Kidney epithelial cell (primary cell): ENCODE data around the gene GREB1L. TPM values are rescaled to one million over a fixed set of nuclear protein-coding genes. Genes with fewer than 3 reads are reported as not detected.

ENCODE experiments used
- DNase-seq: peaks from one replicate; pipeline ENCODE4 v3.0.0-alpha.2; 2010; ENCODE audit warnings: low read depth
- H3K27me3 ChIP-seq: 2 replicates; pipeline ENCODE4 v1.6.0; 2011; ENCODE audit warnings: low read length; ENCODE audit not compliant: control insufficient read depth, insufficient read depth
- H3K36me3 ChIP-seq: 2 replicates; pipeline ENCODE4 v1.5.1; 2011; ENCODE audit warnings: low read length; ENCODE audit not compliant: control insufficient read depth, insufficient read depth
- H3K4me3 ChIP-seq: 2 replicates; pipeline ENCODE4 v1.5.1; 2011; ENCODE audit warnings: low read depth, mild to moderate bottlenecking, control low read depth, low read length
- total RNA-seq: library from RNA; depleted of rRNA; stranded (reverse); fragments of >200 nt; gene quantifications from 2 replicates; pipeline ENCODE4 v1.2.3, GENCODE V29; 2015
- TF ChIP-seq, protein P1 (sequence below): IDR thresholded peaks from 2 replicates; pipeline ENCODE4 v1.5.1; 2011; ENCODE audit warnings: mild to moderate bottlenecking, moderate library complexity, low read length, control low read depth, inconsistent platforms; ENCODE audit not compliant: insufficient read depth, poor library complexity, severe bottlenecking

GREB1L gene
- 1.5 and 1.8 TPM in 2 replicates for total RNA-seq

DNA sequence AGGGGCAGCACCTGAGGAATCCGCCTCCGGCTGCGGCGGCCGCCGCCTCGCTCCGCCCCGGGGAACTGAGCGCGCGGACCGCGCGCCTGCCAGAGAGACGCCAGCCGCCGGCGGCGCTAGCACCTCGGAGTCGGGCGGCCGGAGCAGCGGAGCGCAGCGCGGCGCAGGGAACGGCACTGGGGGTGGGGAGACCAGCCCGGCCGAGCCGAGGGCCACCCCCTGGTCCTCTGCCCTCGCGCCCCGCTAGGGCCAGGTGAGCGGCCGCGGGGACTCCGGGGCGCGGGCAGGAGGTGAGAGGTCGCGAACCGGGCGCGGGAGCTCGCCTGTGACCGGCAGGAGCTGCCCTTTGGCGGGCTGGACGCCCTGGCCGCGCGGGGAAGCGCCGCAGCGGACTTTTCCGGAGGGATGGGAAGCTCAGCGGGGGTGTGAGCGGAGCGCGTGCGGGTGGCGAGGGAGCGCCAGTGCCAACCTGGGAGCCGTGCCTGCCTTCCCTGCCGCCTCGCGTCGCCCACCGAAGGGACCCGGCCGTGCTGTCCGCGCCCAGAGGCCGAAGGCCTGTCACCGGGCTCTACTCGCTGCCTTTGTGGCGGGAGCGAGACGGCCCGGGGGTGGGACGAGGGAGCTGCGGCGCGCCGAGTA is at the start of gene GREB1L:
GREB1L (plus strand) TSS at position 92 of the 639 bp plus-strand sequence. CDS start 141,287 bp downstream, outside the sequence.
- DNase-seq: no peak

DNA sequence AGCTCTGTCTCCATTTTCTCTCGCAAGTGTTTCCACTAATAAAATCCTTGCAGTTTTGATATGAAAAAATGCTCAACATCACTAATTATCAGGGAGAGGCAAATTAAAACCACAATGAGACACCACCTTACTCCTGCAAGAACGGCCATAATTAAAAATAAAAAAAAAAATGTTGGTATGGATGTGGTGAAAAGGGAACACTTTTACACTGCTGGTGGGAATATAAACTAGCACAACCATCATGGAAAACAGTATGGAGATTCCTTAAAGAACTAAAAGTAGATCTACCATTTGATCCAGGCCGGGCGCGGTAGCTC is 49.8 kb upstream of the GREB1L start:
- H3K27me3 ChIP-seq: no peaks in the 10 kb centered on the region
- H3K36me3 ChIP-seq: no peaks in the 10 kb centered on the region
- no peak for DNase-seq
- no peak overlapping the region for H3K4me3 ChIP-seq
- TF ChIP-seq, protein P1, sequence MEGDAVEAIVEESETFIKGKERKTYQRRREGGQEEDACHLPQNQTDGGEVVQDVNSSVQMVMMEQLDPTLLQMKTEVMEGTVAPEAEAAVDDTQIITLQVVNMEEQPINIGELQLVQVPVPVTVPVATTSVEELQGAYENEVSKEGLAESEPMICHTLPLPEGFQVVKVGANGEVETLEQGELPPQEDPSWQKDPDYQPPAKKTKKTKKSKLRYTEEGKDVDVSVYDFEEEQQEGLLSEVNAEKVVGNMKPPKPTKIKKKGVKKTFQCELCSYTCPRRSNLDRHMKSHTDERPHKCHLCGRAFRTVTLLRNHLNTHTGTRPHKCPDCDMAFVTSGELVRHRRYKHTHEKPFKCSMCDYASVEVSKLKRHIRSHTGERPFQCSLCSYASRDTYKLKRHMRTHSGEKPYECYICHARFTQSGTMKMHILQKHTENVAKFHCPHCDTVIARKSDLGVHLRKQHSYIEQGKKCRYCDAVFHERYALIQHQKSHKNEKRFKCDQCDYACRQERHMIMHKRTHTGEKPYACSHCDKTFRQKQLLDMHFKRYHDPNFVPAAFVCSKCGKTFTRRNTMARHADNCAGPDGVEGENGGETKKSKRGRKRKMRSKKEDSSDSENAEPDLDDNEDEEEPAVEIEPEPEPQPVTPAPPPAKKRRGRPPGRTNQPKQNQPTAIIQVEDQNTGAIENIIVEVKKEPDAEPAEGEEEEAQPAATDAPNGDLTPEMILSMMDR: no peak

More for the DNA sequence above, at the start of gene GREB1L:
- TF ChIP-seq, protein P1: no peak
- H3K27me3 ChIP-seq: peaks cover 6% of the 10 kb centered on the region
- no peaks in the 10 kb centered on the region for H3K36me3 ChIP-seq
- peak within 1 kb of the TSS; percentile 76 for H3K4me3 ChIP-seq

DNA sequence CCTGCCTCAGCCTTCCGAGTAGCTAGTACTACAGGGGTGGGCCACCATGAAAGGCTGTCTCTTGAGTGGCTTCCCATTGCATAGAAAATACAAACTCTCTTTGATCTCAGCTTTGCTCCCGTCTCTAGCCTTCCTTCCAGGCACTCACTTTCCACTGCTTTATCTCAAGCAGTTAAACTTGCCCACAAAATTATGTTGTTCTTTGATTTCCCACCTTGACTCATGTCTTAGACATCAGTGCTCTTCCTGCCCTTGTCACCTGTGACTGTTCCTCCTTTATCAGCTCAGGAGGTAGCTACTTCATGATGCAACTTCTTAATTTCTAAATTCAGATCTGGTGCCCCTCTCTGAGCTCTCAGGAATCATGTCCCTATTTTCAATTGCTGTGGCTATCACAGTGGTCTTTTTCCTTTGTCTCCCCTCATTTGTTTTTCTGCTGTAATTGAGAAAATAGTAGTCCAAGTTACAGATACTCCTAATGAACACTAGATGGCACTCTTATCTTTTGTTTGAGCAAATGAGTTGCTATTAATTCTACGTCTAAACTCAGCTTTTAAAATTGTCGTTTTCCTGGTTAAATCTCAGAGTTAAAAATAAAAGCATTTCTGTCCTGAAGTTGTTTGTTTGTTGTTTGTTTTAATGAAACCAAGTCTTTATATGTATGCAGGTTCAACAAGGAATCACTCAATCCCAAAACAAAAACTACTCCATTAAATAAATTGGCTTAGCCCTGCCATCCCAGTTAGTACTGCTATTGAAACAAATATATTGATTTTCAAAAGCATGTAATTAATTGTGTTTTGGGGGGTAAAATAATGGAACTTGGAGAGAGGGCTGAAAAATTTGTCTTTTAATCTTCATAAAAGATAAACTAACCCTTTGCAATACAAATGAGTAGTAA is 46.9 kb upstream of the GREB1L start:
- H3K36me3 ChIP-seq: no peaks in the 10 kb centered on the region
- peak; percentile 19 for DNase-seq
- H3K27me3 ChIP-seq: no peaks in the 10 kb centered on the region
- TF ChIP-seq, protein P1: peak; percentile 52
- H3K4me3 ChIP-seq: no peak overlapping the region

DNA sequence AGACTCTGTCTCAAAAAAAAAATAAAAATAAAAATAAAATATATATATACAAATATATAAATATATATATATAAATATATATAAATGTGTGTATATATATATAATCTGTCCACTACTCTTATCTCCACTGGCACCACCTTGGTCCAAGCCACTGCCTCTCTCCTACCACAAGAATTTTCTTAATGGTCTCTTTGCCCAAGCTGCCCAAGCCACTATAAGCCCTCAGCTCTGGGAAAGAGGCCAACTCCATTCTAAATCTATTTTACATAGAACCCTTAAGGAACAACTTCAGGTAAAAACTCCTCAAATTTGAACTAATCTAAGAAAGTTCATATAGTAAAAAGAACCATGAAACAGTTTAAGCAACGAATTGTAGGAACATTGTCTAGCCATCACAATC is 45.6 kb upstream of the GREB1L start:
- Histone ChIP-seq H3K36me3 (no peaks in the 10 kb centered on the region), H3K27me3 (no peaks in the 10 kb centered on the region), H3K4me3 (no peak overlapping the region)
- TF ChIP-seq, protein P1: no peak
- DNase-seq: no peak

DNA sequence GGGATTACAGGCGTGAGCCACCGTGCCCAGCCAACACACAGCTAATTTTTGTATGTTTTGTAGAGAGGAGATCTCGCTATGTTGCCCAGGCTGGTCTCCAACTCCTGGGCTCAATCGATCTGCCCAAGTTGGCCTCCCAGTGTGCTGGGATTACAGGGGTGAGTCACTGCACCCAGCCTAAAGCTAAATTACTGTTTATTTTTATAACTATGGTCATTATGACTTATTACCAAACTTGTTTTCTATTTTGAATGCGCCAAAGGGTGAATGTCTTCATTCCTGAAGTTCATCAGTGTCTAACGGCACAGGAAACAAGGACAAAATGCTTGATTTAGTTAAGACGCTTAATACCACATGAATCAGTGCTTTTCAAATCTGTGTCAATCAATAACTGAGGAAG is 38.9 kb upstream of the GREB1L start:
- no peaks in the 10 kb centered on the region for H3K36me3 ChIP-seq
- DNase-seq: no peak
- H3K27me3 ChIP-seq: no peaks in the 10 kb centered on the region
- no peak overlapping the region for H3K4me3 ChIP-seq
- TF ChIP-seq, protein P1: no peak
